Measurements from ENCODE around the gene RPL10.

Gene RPL10

GRCh38 chrX:154448484-154448883 lies 50.3 kb downstream of the RPL10 start:
- no peak for TF ChIP-seq CTCF (IDR thresholded peaks at IDR 0.05; ENCODE audit: low read length, missing control alignments)
- H3K4me3 ChIP-seq (replicated peaks; ENCODE audit: low read depth, low read length), result no peak overlapping the region
- DNase-seq (ENCODE audit: low read depth), result no peak

- no peak for TF ChIP-seq CTCF (IDR thresholded peaks at IDR 0.05; ENCODE audit: low read length, missing control alignments)
- no peak overlapping the region for H3K4me3 ChIP-seq (replicated peaks; ENCODE audit: low read depth, low read length)
- no peak for DNase-seq (ENCODE audit: low read depth)
Measured at GRCh38 chrX:154449618-154450017, 51.4 kb downstream of the RPL10 start.

- no peak for DNase-seq (ENCODE audit: low read depth)
- TF ChIP-seq CTCF (IDR thresholded peaks at IDR 0.05; ENCODE audit: low read length, missing control alignments), result no peak
- H3K4me3 ChIP-seq (replicated peaks; ENCODE audit: low read depth, low read length), result no peak overlapping the region
Measured at GRCh38 chrX:154450312-154450711, 52.1 kb downstream of the RPL10 start.

All from fibroblast of pulmonary artery (primary cell).